Activated CD8-positive, alpha-beta T cell treated with anti-CD3 and anti-CD28 coated beads, Interleukin-2, amount 10 ng/mL, durations not matched to agents 7 days and 5 days (primary cell): ENCODE measurements around the gene P2RX1. TPM values are rescaled to one million over a fixed set of nuclear protein-coding genes. Genes with fewer than 3 reads are reported as not detected.

ENCODE experiments used
- total RNA-seq, 2 experiments: library from RNA; stranded (reverse); gene quantifications; one replicate each; pipeline ENCODE4 v1.2.3, GENCODE V29; 2021

Gene P2RX1
- total RNA-seq, 2 experiments from 2014 or later = 1.1 TPM

Other genes starting within 250 kb of the P2RX1 start
- 10 to 100 TPM; 16.1 to 18.0 TPM for gene TAX1BP3, start 247.9 kb downstream of the P2RX1 start, total RNA-seq
- gene EMC6, start 247.7 kb downstream of the P2RX1 start, total RNA-seq = 10 to 100 TPM; 39.7 to 43.1 TPM
- 1 to 10 TPM; 7.8 to 8.1 TPM for gene P2RX5, start 220.3 kb downstream of the P2RX1 start, total RNA-seq
- 10 to 100 TPM; 27.0 to 28.1 TPM for gene HASPIN, start 192.6 kb downstream of the P2RX1 start, total RNA-seq
- 10 to 100 TPM; 22.9 to 23.2 TPM for gene ITGAE, start 115.3 kb downstream of the P2RX1 start, total RNA-seq
- gene NCBP3, start 70.2 kb downstream of the P2RX1 start, total RNA-seq = 10 to 100 TPM; 39.1 to 42.6 TPM
- 1 to 10 TPM; 3.3 to 4.0 TPM for gene CAMKK1, start 23.4 kb downstream of the P2RX1 start, total RNA-seq
- gene ATP2A3, start 48.0 kb upstream of the P2RX1 start, total RNA-seq = 100 to 1,000 TPM; 341 to 354 TPM
- 10 to 100 TPM; 54.1 to 55.3 TPM for gene ZZEF1, start 226.6 kb upstream of the P2RX1 start, total RNA-seq
- gene CYB5D2, start 226.7 kb upstream of the P2RX1 start, total RNA-seq = 1 to 10 TPM; 4.6 to 5.8 TPM